HG02571 (cell line): ENCODE measurements around the gene SLC36A1.
A peak's percentile ranks its signal among the peaks of the same experiment; 100 is the strongest.
"Not testable (repeated sequence)": the region's sequence is repeated elsewhere in the genome, so short reads cannot be mapped to it uniquely, and the experiment has no call there.

ENCODE experiments used
- ATAC-seq: cut with Tn5 transposase; IDR thresholded peaks from one replicate; pipeline ENCODE4 v1.9.1; 2021; ENCODE audit warnings: mild to moderate bottlenecking, moderate library complexity; ENCODE audit not compliant: unreplicated experiment

SLC36A1 gene

DNA sequence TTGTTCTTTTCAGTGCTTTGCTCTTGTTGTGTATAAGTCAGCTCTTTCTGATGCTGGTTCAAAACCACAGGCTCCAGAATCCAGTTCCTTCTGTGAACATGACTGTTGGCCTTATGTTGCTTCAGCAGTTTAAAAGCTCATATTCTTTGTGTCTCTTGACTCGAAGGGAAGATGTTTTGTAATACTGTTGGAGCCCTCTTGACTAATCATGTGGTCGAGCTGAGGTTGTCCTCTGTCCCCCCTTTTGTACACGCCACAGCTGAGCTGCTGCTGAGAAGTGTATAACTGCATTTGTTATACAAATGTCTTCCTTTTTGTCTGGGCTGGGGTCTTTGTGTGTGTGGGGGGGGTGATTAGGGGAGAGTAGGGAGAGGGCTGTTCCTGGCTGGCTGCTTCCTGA lies 35.8 kb downstream of the SLC36A1 start:
- no peak for ATAC-seq

DNA sequence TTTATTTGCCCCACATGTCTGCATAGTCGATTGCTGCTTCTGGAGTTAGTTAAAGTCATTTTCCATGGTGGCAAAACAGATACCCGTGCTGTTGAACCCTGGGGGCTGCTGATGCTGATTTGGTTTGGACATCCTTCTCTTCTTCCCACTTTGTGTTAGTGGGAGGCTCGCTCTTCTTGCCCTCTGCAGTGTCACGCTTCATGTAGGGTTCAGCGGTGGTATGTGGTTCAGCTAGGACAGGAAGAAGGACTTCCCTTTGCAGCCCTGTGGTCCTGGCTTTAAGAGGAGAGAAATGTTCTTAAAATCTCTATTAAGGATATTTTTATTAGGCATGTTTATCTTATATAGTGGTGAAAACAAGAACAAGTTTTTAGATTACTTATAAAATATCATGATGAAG lies 36.2 kb downstream of the SLC36A1 start:
- ATAC-seq = no peak

DNA sequence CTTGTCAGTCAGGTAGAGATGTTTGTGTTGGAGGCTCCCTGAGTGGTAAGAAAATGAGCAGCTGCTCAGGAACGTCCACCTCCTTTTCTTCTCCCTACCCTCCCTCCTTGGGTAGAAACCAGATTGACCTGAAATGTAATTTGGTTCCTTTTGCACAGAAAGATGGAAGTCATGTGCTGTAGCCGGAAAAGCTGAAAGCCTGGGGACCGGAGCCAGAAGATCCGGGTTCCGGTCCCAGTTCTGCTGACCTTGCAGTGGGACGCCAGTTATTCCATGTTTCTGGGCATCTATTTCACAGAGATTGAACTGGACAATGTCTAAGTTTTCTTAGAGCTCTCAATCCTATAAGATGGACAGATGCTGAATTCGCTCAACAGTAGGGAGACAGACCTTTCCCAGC lies 40.1 kb downstream of the SLC36A1 start:
- ATAC-seq = no peak

DNA sequence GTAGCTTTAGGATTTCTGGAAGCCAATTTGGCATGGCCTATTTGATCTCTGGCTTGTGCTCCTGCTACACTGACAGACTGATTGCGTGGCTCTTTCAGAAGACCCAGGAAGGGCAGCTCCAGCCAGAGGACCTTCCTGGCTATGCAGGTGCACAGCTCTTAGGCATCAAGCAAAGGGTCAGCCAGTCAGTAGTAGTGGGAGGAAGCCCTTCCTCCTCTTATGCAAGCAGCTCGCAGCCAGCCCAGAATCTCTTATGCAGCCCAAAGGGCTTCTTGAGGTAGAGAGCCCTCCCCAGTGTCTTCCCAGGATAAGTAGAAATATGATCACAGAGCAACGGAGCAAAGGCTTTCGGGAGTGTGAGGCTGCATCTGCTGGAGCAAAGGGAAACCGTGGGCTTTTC lies 43.2 kb downstream of the SLC36A1 start:
- no peak for ATAC-seq

DNA sequence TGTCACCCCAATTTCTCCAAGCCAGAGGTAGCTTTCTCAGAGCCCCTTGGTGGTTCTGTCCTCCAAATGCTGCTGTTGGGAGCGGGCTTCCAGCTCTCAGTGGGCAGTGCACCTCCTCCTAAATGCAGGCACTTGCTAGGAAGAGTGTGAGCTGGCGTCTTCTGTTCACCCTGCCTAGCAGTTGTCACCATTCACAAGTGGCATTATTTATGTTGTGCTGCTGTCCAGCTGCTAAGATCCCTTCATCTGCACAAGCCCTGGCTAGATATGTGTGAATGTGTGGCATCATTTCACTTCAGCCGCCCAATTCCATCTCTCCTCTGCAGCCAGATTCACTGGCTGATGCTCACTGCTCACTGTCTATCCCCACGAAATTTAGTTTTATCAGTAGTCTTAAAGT lies 43.7 kb downstream of the SLC36A1 start:
- no peak for ATAC-seq

DNA sequence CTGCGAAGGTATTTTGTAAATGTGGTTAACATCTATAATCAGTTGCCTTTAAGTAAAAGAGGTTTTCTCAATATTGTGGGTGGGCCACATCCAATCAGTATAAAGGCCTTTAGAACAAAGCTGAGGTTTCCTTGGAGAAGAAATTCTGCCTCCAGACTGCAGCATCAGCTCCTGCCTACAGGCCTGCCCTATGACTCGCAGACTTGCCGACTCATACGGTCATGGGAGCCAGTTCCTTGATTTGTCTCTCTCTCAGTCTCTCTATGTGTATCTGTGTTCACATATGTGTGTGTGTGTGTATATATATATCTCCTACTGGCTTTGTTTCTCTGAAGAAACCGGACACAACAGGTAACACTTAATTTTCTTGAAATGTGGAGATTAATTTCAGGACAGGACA lies 45.3 kb downstream of the SLC36A1 start:
- ATAC-seq = no peak

DNA sequence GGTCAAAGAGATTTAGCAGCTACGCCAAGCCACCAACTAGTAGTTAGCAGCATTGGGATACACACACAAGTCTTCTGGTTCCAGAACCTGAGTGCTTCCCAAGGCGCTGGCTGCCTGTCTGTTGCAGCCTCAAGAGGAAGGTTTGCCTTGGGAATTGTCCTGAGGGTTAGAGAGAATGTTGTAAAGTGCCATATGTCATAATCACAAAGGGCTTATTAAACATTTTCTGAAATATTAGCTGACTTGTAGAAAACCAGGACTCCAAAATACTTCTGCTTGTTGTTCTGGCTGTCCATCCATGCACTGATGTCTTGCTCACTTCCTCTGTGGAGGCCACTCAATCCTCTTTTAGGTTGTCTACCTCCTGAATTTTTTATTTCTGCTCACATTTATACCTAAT lies 46.3 kb downstream of the SLC36A1 start:
- no peak for ATAC-seq

DNA sequence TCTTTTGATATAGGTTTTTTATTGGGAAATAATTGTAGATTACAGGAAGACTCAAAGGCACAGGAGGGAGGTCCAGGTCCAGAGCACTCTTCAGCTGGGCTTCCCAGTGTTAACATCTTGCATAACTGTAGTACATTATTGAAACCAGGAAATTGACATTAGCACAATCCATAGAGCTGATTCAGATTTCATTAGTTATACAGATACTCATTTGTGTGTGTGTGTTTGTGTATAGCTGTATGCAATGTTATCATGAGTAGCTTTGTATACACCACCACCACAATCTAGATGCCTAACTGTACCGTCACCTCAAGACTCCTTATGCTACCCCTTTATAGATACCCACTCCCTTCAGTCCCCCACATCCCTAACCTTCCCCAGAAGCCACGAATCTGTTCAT lies 47.9 kb downstream of the SLC36A1 start:
- ATAC-seq = no peak

DNA sequence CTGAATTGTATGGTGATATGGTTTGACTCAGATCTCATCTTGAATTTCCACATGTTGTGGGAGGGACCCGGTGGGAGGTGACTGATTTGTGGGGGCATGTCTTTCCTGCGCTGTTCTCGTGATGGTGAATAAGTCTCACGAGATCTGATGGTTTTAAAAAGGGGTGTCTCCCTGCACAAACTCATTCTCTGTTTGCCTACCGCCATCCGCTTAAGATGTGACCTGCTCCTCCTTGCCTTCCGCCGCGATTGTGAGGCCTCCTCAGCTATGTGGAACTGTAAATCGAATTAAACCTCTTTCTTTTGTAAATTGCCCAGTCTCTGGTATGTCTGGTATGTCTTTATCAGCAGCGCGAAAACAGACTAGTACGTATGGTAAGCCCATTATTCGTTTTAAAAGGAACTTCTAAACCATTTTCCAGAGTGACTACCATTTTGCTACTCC lies 48.7 kb downstream of the SLC36A1 start:
- ATAC-seq = no peak

DNA sequence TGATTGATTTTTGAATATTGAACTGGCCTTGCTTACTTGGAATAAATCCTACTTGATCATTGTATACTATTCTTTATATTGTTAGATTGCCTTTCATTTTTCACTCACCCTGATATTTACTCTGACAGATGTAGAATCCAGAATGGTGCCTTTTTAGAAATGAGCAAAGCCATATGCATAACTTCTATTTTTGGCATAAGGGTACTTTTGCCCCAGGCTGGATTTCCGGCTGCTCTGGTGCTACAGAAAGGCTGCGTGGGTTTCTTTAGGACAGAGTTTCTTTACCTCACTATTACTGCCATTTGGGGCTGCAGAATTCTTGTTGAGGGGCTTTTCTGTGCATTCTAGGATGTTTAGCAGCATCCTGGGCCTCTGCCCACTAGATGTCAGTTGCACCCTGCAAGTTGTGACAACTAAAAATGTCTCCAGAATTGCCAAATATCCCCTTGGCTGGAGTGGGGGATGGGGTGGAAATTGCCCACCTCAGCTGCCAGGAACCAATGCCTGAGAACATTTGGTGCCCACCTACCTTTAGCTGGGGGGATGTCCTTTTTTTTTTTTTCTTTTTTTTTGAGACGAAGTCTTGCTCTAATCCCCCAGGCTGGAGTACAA lies 50.1 kb downstream of the SLC36A1 start:
- ATAC-seq = no peak

DNA sequence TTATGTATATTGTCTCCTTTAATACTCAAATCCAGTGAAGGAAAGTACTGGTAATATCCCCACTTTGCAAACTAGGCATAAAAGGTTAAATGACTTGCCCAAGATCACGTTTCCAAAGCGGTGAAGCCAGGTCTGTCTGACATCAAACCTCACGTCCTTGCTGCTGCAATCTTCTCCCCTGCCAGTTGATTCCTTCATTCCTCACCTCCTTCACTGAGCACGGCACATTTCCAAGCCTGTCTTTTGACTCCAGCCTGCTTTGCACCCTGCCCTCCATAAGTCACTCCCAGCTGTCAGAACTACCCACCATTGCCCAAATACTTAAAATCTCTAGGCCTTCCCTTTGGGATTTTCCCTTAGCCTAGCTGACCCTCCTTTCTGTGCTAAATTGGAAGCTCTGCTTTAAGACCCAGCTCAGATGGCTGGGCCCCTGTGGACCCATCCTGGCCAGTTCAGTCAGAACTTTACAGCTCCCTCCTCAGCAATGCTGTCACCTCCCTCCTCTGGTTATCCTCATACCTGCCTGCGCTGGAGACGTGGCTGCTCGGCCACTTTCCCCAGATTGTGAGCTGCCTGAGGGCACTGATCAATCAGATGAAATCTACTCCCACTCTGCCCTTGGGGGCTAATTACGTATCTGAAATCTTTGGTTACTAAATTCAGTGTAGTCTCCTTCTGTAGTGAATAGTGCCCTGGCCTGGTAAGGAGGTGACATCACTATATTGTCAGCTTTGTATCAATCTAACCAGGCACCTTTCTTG lies 51.2 kb downstream of the SLC36A1 start:
- no peak for ATAC-seq

DNA sequence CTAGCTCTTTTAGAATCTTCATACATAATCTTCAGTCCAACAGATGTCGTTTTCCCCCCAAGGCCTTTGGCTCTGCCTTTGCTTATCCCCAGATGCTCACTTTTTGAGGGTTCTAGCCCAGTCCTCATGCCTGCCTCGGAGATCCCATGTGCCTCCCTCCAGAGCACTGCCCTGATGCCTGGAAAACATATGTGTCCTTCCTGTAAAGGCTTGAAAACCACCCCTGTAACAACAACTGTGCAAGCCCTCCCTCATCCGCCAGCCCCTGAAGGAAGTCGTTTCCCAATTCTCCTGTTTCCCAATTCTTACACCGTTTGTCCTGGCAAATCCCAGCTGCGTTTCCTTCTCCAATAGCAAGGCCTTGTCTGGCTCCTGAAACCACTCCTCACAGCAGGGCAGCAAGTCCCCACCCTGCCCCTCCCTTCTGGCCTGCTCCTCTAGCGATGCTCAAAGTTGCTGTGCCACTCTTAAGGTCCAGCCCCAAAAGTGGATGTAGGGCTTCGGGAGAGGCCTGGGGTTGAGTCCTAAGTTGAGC lies 52.2 kb downstream of the SLC36A1 start:
- no peak for ATAC-seq

DNA sequence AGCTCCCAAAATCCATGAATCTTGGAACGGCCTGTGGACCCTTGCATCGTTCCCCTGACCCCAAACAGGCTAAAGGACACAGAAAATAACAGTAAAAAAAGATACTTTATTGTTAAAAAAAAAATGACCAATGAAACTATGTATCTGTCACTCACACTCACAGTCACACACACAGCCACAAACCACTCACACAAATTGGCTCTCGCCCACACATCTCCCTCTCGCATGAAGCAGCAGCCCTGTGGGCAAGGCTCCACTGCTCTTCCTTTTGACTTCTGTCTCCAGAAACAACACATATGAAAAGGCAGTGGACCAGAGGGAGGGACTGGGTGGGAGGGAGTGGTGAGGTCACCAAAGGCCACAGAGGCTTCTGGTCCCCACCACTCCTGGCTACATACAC lies 56.6 kb downstream of the SLC36A1 start:
- ATAC-seq = no peak

DNA sequence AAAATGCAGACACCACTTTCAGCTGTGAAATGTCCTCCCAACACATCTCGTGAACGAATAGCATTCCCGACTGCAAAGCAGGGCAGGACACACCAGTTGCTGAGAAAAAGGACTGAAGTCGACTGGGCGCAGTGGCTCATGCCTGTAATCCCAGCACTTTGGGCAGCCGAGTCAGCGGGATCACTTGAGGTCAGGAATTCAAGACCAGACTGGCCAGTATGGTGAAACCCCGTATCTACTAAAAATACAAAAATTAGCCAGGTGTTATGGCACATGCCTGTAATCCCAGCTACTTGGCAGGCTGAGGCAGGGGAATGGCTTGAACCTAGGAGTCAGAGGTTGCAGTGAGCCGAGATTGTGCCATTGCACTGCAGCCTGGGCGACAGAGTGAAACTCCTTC lies 60.9 kb downstream of the SLC36A1 start:
- ATAC-seq = not testable (repeated sequence)

DNA sequence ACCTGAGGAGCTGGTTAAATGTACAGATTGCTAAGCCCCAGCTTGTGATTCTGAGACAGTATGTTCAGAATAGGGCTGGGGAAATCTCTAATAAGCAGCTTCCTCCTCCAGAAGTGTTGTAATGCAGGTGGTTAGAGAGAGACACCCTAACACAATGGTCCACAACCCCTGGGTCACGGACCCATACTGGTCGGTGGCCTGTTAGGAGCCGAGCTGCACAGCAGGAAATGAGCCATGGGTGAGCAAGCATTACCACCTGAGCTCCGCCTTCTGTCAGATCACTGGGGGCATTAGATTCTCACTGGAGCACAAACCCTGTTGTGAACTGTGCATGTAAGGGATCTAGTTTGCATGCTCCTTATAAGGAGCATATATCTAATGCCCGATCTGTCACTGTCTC lies 61.8 kb downstream of the SLC36A1 start:
- no peak for ATAC-seq

DNA sequence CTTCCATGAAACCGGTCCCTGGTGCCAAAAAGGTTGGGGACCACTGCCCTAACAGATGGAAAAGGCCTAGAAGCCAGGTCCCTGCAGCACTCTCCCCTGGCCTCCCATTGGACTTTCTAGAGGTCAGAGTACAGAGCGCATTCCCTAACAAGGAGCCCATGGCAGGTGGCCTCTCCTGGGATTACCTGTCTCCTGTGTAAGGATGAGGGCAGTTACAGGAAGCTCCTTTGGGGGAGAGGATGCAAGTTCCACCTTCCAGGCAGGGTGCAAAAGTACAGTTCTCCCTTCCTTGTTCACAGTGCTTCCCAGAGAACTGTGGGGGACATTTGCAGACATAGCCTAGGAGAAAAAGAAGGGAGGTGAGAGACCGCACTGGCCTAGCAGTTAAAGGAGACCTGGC lies 62.4 kb downstream of the SLC36A1 start:
- ATAC-seq = no peak

DNA sequence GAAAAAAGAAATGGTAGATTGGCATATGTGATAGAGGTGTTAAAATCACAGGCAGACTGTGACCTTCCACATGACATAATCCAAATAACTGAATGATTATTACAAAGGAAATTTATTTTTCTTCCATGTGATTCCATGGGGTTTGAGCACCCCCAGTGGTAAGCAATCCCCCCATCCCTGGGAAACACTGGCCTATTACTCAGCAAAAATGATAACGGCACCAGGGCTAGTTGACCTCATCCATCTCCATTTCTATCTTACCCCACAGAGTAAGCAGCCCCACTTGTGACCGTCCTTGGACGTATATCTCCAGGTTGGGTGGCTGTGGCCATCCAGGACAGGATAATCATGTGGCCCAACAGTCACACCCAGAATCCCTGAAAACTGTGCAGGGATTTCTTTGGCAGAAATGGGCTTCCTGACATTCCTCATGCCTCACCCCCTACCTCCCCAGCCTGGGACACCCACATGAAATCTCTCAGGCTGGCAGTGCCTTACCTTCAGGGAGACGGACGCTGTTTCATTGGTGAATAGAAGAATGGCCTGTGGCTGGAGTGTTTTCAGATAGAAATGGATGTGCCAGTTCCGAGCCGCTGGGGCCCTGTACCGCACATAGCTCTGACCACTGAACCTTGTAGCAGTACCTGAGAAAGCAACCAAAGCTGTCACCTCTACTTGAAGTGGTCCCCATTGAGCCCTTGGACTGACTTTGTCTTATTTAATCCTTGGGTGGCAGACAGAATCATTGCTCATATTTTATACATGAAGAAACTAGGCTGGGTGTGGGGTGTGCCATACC lies 69.9 kb downstream of the SLC36A1 start:
- no peak for ATAC-seq

DNA sequence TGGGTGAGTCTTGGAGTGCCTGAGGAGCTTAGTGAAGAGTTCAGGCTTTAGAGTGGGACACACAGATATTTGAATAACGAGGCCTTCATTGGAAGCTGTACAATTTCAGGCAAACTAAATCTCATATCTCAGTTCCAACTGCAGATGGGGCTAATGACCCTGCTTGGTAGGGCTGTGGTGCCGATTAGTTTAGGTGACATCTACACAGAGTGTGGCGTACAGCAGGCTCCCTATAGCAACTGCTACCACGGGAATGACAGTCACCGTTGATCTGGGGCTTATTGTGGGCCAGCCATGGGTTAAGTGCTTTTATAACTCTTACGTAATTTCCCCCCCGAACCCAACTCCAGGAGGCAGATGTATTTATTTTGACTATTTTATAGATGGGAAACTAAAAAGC lies 72.9 kb downstream of the SLC36A1 start:
- no peak for ATAC-seq

DNA sequence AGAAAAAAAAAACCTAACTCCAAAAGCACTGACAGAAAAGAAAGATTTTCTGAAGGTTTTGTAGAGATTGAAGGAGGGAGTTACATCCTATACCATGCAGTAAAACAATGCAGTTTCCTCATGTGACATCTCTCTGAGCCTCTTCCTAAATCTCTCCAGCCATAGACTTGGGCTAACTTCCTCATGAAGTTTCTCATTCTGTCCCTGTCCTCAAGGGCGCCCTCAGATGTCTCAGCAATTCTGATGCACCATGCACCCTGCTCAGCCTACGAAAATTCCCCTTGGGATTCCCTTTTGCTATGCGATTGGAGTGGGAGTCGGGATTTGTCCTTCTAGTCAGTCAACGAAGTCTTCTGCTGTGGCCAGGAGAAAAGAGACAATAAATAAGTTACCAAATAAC lies 74.8 kb downstream of the SLC36A1 start:
- ATAC-seq = no peak

DNA sequence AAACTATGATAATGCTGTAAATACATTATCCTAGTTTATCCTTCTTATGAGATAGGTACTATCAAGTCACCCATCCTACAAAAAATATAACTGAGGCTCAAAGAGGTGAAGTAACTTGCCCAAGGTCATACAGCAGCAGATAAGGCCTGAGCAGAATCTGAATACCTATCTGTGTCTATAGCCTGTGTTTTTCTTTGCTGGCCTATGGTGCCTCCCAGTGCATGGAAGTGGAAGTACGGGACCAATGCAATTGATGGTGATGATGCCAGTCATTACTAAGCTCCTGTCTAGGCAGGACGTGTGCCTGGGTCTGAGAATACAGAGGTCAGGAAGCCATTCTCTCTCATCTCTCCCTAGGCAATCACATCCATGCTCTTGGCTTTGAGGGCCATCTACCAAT lies 75.9 kb downstream of the SLC36A1 start:
- peak; percentile 88 for ATAC-seq

DNA sequence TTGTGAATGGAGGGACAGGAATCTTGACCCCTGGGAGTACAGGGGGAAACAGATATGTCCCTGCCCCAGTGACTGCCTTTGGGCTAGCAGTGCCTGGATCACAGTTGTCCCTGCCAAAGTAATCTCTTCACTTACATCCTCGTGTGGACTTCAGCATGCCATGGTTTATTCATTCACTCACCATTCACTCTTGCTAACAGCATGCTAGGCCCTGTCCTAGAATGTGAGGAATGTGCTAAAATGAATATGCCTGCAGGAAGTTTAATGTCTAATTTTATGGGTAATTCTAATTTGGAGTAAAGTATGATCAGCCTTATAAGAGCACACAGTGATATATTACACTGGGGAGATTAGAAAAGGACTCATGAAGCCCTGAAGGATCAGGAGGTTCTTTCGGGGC lies 80.8 kb downstream of the SLC36A1 start:
- no peak for ATAC-seq

DNA sequence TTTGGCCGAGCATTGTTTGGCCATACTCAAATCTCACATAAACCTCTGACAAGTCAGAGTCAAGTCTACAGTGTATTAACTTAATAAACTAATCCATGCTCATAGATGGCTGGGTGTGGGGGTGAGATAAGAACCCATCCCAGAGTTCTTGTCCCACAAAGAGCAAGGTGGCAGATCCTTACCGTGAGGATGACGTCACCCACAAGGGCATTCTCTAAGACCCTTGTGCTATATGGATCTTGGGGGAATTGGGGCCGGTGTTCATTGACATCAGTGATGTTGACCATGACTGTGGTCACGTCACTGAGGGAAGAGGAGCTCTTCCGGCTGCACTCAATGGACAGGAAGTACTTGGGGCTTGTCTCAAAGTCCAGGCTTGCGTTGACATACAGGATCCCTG lies 81.6 kb downstream of the SLC36A1 start:
- no peak for ATAC-seq
